Measurements from ENCODE around the gene MYO15B. TPM values are rescaled to one million over a fixed set of nuclear protein-coding genes. Genes with fewer than 3 reads are reported as not detected.

The MYO15B gene
- total and polyA plus RNA-seq, 2 of the 13 experiments (the other 11 are each of a cell fraction or from before 2014, with no cell fraction given), result 2.8 to 8.1 TPM

GRCh38 chr17:75575728-75576127, 11.9 kb upstream of the MYO15B start:
- WGBS (ENCODE audit: low lambda C conversion rate), result 89% methylated on average over 11 of the region's 11 CpGs
- H3K27ac ChIP-seq (ENCODE audit: extremely low read length, insufficient read depth, low read length), result peak overlapping the region; percentile 27
- no peaks in the 10 kb centered on the region for H3K79me2 ChIP-seq (ENCODE audit: insufficient read depth, low read length)
- POLR2A ChIA-PET, result interaction anchor here (1.5 to 3.6 kb wide), 4 partner anchors 19 to 70 kb away, joined by 4 to 39 read pairs (median 4); partner anchors contain the start of gene TSEN54
- H3K36me3 ChIP-seq (replicated peaks in 1 of 2; ENCODE audit: control insufficient read depth in 1 of 2, insufficient read depth in 2 of 2, low read length in 2 of 2), result peaks cover 3 to 13% of the 10 kb centered on the region in 2 experiments; a peak in 4 of 5 replicates
- H3K4me1 ChIP-seq (ENCODE audit: insufficient read depth, low read length), result peaks cover 41% of the 10 kb centered on the region
- H3K27me3 ChIP-seq (ENCODE audit: control insufficient read depth in 1 of 2, insufficient read depth in 2 of 2, low read length in 2 of 2), result no peaks in the 10 kb centered on the region
- no peak for DNase-seq (ENCODE audit: low spot score)
- CTCF ChIA-PET (ENCODE audit: low intra/inter-chr PET ratio, low total read pairs), result no interaction called here
- BruUV-seq (replicated peaks), result no TSS peak
- H4K20me1 ChIP-seq (ENCODE audit: insufficient read depth, low read length), result no peaks in the 10 kb centered on the region
- no peak overlapping the region for H3K4me3 ChIP-seq (replicated peaks in 1 of 3; ENCODE audit: insufficient read depth in 1 of 3, low read depth in 2 of 3, low read length in 3 of 3)
- in situ Hi-C loops (cut with HindIII; ENCODE audit: extremely low pct_ligation_motif_present, low pct_unique_long_range_greater_than_20kb) (no loop called here), intact Hi-C loops (cut with micrococcal nuclease; ENCODE audit: unreplicated experiment) (no loop called here)
- ATAC-seq, result no peak
- H2AFZ ChIP-seq (ENCODE audit: low read length), result no peak overlapping the region
- FAIRE-seq, result no peak
- no peak overlapping the region for H3K4me2 ChIP-seq (ENCODE audit: low read depth, low read length)
- no peak overlapping the region for H3K9ac ChIP-seq (ENCODE audit: insufficient read depth, low read depth, low read length)
- no peaks in the 10 kb centered on the region for H3K9me3 ChIP-seq (ENCODE audit: low read length)
- TF ChIP-seq POLR2G (IDR thresholded peaks at IDR 0.05; ENCODE audit: low read depth, low read length), result no peak
- TF ChIP-seq ZNF574 (CRISPR knock-in tag; IDR thresholded peaks at IDR 0.05), result 0 out of 2 replicates have a peak, but pooled peaks have one; percentile 23
- no peak for TF ChIP-seq NR2F2 (IDR thresholded peaks at IDR 0.05; ENCODE audit: borderline replicate concordance, low read depth)
- TF ChIP-seq ZNF251 (CRISPR knock-in tag; IDR thresholded peaks at IDR 0.05), result no peak
- TF ChIP-seq FLYWCH1 (CRISPR knock-in tag; IDR thresholded peaks at IDR 0.05), result no peak
- no peak for TF ChIP-seq ELF4 (CRISPR knock-in tag; IDR thresholded peaks at IDR 0.05; ENCODE audit: borderline replicate concordance)
- TF ChIP-seq POLR2A (IDR thresholded peaks at IDR 0.05; ENCODE audit: insufficient read depth in 1 of 2, low read depth in 2 of 2, low read length in 2 of 2), result 0 out of 4 replicates have a peak, but pooled peaks of 1 of the 2 experiments have one; percentile 17
- no peak for TF ChIP-seq SRSF4 (IDR thresholded peaks at IDR 0.05; ENCODE audit: low read depth, low read length, poor library complexity, severe bottlenecking)
- no peak for TF ChIP-seq ZFP62 (CRISPR knock-in tag; IDR thresholded peaks at IDR 0.05)
- TF ChIP-seq ZNF333 (CRISPR knock-in tag; IDR thresholded peaks at IDR 0.05; ENCODE audit: borderline replicate concordance), result peak; percentile 17; the same call in 1 of the 2 replicates
- TF ChIP-seq REXO4 (CRISPR knock-in tag; IDR thresholded peaks at IDR 0.05; ENCODE audit: borderline replicate concordance), result no peak
- TF ChIP-seq ZSCAN9 (CRISPR knock-in tag; IDR thresholded peaks at IDR 0.05; ENCODE audit: borderline replicate concordance), result no peak
- no peak for TF ChIP-seq ZFP1 (CRISPR knock-in tag; IDR thresholded peaks at IDR 0.05)
- no peak for TF ChIP-seq RFX1 (IDR thresholded peaks at IDR 0.05)
- no peak for TF ChIP-seq ZFAT (CRISPR knock-in tag; conservative IDR thresholded peaks at IDR 0.05)
- no peak for TF ChIP-seq ZNF576 (CRISPR knock-in tag; IDR thresholded peaks at IDR 0.05)
- no peak for TF ChIP-seq ZNF33A (CRISPR knock-in tag; IDR thresholded peaks at IDR 0.05; ENCODE audit: borderline replicate concordance)
- peak; percentile 60 for TF ChIP-seq ZBTB33 (CRISPR knock-in tag; IDR thresholded peaks at IDR 0.05)
- TF ChIP-seq RFXAP (CRISPR knock-in tag; IDR thresholded peaks at IDR 0.05; ENCODE audit: borderline replicate concordance), result no peak
- 0 out of 2 replicates have a peak, but pooled peaks have one; percentile 62 for TF ChIP-seq ZBTB38 (CRISPR knock-in tag; IDR thresholded peaks at IDR 0.05)
- no peak for TF ChIP-seq ZBTB3 (CRISPR knock-in tag; IDR thresholded peaks at IDR 0.05; ENCODE audit: borderline replicate concordance, low read depth)
- TF ChIP-seq ZNF740 (CRISPR knock-in tag; IDR thresholded peaks at IDR 0.05), result no peak

All from HepG2 (cell line).